H1 (cell line): ENCODE measurements around the gene SLC44A5. TPM values are rescaled to one million over a fixed set of nuclear protein-coding genes. Genes with fewer than 3 reads are reported as not detected.

Source experiments
- EZH2 ChIP-seq: fragments of 200-600 bp; sonication (generic); IDR thresholded peaks from 2 replicates; pipeline ENCODE4 v1.7.1; 2012; ENCODE audit warnings: low read depth, mild to moderate bottlenecking, moderate library complexity, low read length, inconsistent platforms; ENCODE audit not compliant: severe bottlenecking
- GTF2F1 ChIP-seq: IDR thresholded peaks from 2 replicates; pipeline ENCODE4 v1.6.1; 2012; ENCODE audit warnings: low read depth, low read length, improper control_type of control experiment, borderline replicate concordance
- HDAC2 ChIP-seq, 2 experiments: fragments of 300-600 bp in 1 of 2; sonication (generic) in 1 of 2; IDR thresholded peaks; 2 replicates each; pipeline ENCODE4 v1.6.1; 2011 to 2012; ENCODE audit warnings: low read depth in 2 of 2, low read length in 2 of 2, mild to moderate bottlenecking in 2 of 2, moderate library complexity in 2 of 2, borderline replicate concordance in 1 of 2, inconsistent platforms in 1 of 2
- POLR2AphosphoS5 ChIP-seq: IDR thresholded peaks from 2 replicates; pipeline ENCODE4 v1.6.1; 2011; ENCODE audit warnings: low read depth, low read length
- polyA plus RNA-seq, 7 experiments: library from polyadenylated mRNA; depleted of rRNA in 3 of 7; stranded (reverse) in 5 of 7; unstranded in 2 of 7; fragments of >200 nt in 5 of 7; fragments of 200-250 nt in 2 of 7; gene quantifications; 1 replicate in 5 of 7; 2 replicates in 1 of 7; 4 replicates in 1 of 7; pipeline versions ENCODE4 v1.2.1 to v1.2.3, GENCODE V29; 2011 to 2013; ENCODE audit warnings: missing spikeins in 2 of 7, mixed read lengths in 2 of 7
- total RNA-seq: library from RNA; stranded (reverse); fragmentation: NEBNext Ultra II Directional; extraction: Animal tissue kit (Norgen Biotek cat#: 25700); gene quantifications from 2 replicates; pipeline ENCODE4 v1.2.1, GENCODE V29; 2021
- TF ChIP-seq, protein P1 (sequence below): IDR thresholded peaks from 2 replicates; pipeline ENCODE4 v1.6.1; 2011; ENCODE audit warnings: low read depth, mild to moderate bottlenecking, low read length; ENCODE audit not compliant: insufficient read depth
- TF ChIP-seq, protein P2 (sequence below): fragments of 300-600 bp; sonication (generic); IDR thresholded peaks from 2 replicates; pipeline ENCODE4 v1.7.1; 2012; ENCODE audit warnings: low read length, moderate library complexity, mild to moderate bottlenecking, inconsistent platforms; ENCODE audit not compliant: insufficient replicate concordance

Gene SLC44A5
- total and polyA plus RNA-seq, 2 of the 8 experiments (the other 6 are each of a cell fraction or from before 2014, with no cell fraction given): 1.8 to 3.3 TPM

DNA sequence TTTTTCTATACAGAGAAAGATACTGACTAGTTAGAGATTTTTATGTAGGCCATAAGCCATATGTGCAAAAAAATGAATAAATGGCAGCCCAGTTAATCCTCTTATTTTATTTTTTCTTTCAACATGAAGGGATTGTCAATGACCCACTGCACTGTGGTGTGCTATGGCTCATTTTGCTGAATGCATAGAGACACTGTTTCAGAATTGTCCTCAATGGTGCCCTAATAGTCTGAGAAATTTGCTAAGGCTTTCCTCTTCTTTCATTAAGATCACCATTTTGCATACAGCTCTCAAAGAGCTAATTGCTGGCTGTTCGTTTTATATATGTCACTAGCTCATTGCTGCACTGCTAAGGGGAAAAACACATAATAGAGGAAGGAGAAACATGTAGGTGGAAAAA, 189.5 kb downstream of the SLC44A5 start (continued):
- TF ChIP-seq, protein P1, sequence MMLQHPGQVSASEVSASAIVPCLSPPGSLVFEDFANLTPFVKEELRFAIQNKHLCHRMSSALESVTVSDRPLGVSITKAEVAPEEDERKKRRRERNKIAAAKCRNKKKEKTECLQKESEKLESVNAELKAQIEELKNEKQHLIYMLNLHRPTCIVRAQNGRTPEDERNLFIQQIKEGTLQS: no peak
- TF ChIP-seq, protein P2, sequence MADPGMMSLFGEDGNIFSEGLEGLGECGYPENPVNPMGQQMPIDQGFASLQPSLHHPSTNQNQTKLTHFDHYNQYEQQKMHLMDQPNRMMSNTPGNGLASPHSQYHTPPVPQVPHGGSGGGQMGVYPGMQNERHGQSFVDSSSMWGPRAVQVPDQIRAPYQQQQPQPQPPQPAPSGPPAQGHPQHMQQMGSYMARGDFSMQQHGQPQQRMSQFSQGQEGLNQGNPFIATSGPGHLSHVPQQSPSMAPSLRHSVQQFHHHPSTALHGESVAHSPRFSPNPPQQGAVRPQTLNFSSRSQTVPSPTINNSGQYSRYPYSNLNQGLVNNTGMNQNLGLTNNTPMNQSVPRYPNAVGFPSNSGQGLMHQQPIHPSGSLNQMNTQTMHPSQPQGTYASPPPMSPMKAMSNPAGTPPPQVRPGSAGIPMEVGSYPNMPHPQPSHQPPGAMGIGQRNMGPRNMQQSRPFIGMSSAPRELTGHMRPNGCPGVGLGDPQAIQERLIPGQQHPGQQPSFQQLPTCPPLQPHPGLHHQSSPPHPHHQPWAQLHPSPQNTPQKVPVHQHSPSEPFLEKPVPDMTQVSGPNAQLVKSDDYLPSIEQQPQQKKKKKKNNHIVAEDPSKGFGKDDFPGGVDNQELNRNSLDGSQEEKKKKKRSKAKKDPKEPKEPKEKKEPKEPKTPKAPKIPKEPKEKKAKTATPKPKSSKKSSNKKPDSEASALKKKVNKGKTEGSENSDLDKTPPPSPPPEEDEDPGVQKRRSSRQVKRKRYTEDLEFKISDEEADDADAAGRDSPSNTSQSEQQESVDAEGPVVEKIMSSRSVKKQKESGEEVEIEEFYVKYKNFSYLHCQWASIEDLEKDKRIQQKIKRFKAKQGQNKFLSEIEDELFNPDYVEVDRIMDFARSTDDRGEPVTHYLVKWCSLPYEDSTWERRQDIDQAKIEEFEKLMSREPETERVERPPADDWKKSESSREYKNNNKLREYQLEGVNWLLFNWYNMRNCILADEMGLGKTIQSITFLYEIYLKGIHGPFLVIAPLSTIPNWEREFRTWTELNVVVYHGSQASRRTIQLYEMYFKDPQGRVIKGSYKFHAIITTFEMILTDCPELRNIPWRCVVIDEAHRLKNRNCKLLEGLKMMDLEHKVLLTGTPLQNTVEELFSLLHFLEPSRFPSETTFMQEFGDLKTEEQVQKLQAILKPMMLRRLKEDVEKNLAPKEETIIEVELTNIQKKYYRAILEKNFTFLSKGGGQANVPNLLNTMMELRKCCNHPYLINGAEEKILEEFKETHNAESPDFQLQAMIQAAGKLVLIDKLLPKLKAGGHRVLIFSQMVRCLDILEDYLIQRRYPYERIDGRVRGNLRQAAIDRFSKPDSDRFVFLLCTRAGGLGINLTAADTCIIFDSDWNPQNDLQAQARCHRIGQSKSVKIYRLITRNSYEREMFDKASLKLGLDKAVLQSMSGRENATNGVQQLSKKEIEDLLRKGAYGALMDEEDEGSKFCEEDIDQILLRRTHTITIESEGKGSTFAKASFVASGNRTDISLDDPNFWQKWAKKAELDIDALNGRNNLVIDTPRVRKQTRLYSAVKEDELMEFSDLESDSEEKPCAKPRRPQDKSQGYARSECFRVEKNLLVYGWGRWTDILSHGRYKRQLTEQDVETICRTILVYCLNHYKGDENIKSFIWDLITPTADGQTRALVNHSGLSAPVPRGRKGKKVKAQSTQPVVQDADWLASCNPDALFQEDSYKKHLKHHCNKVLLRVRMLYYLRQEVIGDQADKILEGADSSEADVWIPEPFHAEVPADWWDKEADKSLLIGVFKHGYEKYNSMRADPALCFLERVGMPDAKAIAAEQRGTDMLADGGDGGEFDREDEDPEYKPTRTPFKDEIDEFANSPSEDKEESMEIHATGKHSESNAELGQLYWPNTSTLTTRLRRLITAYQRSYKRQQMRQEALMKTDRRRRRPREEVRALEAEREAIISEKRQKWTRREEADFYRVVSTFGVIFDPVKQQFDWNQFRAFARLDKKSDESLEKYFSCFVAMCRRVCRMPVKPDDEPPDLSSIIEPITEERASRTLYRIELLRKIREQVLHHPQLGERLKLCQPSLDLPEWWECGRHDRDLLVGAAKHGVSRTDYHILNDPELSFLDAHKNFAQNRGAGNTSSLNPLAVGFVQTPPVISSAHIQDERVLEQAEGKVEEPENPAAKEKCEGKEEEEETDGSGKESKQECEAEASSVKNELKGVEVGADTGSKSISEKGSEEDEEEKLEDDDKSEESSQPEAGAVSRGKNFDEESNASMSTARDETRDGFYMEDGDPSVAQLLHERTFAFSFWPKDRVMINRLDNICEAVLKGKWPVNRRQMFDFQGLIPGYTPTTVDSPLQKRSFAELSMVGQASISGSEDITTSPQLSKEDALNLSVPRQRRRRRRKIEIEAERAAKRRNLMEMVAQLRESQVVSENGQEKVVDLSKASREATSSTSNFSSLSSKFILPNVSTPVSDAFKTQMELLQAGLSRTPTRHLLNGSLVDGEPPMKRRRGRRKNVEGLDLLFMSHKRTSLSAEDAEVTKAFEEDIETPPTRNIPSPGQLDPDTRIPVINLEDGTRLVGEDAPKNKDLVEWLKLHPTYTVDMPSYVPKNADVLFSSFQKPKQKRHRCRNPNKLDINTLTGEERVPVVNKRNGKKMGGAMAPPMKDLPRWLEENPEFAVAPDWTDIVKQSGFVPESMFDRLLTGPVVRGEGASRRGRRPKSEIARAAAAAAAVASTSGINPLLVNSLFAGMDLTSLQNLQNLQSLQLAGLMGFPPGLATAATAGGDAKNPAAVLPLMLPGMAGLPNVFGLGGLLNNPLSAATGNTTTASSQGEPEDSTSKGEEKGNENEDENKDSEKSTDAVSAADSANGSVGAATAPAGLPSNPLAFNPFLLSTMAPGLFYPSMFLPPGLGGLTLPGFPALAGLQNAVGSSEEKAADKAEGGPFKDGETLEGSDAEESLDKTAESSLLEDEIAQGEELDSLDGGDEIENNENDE: no peak
- no peak for TF ChIP-seq HDAC2 (IDR thresholded peaks at IDR 0.05; ENCODE audit: borderline replicate concordance in 1 of 2, low read depth in 2 of 2, low read length in 2 of 2)
- TF ChIP-seq GTF2F1: no peak
- no peak for TF ChIP-seq POLR2AphosphoS5
- TF ChIP-seq EZH2: no peak
